Fibroblast of the conjunctiva (primary cell): ENCODE data around the gene ESYT2.

ENCODE experiments used
- DNase-seq: peaks from one replicate; pipeline ENCODE4 v3.0.0-alpha.2; 2010; ENCODE audit warnings: low read depth

The ESYT2 gene

DNA sequence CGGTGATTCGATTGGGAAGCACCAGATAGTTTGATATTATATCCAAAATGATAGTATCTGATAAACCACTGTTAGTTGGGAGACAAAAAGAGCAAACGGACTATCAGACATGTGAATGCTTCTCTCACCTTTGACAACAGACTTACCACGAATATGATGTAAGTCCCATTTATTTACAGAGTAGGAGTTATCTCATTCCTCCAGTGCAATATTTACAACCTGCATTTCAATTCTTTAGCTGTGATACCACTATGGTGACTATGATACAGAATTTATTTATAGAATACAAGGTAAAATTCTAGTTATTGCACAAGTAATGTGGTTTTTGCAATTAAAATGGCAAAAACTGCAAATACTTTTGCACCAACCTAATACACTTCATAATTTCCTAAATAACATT lies 61.6 kb downstream of the ESYT2 start:
- DNase-seq: no peak

DNA sequence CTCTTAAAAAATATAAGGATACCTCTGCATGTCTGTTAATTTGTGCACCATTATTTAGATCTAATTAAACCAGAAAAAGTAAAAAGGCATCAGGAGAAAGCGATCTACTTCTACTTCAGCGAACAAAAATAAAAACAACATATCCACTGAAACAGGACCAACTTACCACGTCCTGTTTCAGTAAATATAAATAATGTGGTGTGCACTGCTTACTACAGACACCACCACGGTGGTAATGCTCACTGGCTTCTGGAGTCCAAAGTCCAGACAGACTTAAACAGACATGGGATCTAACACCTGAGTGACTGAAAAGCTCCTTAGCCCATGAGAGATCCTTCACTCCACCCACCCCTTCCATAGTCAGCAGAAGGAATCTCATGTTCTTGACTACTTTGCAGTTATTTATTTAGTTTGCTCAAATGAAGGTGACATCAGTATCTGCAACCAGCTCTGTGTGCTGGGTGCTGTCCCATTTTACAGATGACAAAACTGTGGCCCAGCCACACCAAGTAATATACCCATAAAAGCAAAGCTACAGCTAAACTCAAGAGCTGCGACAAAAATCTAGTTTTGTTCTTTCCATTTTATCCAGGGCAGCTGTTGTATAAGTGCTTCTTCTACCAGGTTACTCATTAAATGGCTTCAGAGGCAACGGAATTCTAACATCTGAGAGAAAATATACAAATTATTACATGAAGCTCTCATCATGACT lies 62.6 kb downstream of the ESYT2 start:
- DNase-seq: no peak

DNA sequence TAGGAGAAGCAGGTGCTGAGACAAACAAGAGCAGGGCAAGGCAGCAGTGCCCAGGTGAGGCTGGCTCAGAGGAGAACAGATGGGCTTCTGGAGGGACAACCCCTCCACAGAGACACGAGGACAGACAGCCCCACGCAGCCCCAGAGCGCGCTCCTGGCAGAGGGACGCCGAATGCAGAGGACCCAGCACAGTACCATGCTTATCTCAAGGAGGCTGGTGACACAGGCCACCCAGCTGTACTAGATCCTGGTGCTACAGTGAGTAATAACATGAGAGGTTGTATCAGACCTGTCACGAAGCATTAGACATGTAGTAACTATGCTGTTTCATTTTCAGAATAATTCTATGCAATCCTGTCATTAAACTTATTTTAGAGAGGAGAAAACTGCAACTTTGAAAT lies 64.3 kb downstream of the ESYT2 start:
- no peak for DNase-seq

DNA sequence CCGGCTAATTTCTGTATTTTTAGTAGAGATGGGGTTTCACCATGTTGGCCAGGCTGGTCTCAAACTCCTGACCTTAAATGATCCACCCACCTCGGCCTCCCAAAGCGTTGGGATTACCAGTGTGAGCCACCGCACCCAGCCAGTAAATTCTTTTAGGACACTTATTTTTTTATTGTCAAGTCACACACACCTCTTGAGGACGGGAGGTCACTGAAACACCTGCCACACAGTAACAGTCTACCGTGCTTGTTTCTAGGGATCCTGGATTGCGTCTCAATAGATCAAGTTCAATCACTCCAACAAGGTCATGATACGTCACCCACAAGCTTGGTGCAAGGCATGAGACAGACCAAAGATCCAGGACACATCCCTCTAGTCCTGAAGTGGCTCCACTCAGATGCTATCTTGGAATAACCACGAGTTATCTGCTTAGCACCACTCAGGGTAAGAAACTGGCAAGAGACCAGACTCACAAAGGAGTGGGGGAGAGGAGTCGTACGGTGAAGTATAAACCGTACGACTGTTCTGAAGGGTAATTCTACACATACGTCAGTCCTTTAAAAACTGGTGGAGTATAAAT lies 65.8 kb downstream of the ESYT2 start:
- DNase-seq: no peak

DNA sequence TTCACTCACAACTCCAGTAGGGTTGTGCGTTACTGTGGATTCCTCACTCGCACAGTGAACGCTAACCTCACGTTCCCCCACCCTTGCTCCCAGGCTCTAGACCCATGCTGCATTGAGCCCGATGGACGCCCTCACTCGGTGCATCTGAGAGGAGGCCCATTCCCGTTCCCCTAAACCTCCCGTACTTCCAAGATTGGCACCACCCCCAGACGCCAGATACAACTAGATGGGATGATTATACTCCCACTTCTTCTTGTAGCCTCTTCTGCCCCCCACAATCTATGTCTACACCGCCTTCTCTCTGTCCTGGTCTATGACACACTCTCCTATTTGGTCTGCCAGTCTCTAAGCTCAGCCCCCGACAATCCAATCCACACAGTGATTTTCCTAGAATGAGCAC lies 67.4 kb downstream of the ESYT2 start:
- no peak for DNase-seq

DNA sequence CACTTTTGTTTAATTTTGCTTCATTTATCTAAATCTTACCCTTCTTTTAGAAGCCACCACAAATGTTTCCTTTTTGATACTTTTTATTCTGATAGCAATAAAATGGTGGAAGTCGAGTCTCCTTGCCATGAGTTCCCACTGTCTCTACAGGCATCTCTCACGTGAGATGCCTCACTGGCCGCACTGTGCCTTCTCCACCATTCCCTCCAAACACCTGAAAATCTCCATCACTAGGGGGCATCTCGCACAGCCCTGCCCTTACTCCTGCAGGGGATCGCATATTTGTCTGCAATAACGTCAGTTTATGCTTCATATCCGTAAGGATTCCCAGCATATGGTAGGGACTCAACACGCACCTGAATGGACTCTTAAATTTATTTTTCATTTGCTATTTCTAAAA lies 68.4 kb downstream of the ESYT2 start:
- DNase-seq: no peak

DNA sequence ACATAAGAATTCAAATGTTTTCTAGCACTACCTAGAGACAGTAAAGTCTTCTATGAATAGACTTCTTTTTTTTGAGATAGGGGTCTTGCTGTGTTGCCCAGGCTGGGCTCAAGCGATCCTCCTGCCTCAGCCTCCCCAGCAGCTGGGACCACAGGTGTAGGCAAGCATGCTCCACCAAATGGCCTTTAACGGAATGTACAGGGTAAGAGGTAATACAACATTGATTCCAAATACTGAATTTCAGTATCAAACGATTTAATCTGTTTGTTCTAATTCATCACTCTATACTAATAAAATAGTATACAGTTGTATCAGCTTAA lies 68.9 kb downstream of the ESYT2 start:
- DNase-seq: no peak

DNA sequence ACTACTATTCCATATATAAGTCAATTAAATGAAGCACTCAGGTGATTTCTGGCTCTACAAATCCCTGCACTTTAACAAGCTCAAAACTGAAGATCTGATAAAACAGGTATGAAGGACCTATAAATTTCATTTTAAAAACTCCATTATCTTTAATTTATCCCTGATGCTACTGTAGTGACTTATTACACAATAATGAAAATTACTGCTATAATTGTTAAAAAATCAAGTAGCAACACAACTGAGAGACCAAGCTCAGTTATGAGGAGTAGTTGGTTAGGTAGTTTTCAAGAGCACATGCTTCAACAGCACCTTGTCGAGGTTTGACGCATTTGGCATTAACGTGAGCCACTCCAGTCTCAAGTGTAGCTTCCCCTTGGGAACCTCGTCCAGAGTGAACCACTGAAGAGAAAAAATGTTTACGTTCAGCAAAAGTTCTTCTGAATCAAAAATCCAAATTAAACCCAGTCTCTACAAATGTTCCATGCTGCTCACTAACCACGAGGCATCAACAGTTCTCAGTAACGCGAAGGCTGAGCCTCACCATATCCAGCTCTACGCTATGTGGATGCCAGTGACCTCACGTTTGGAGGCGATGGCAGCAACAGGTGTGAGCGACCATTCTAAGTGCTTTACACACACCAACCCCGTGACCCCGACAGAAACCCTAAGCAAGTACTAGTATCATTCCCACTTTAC lies 69.4 kb downstream of the ESYT2 start:
- DNase-seq: no peak

DNA sequence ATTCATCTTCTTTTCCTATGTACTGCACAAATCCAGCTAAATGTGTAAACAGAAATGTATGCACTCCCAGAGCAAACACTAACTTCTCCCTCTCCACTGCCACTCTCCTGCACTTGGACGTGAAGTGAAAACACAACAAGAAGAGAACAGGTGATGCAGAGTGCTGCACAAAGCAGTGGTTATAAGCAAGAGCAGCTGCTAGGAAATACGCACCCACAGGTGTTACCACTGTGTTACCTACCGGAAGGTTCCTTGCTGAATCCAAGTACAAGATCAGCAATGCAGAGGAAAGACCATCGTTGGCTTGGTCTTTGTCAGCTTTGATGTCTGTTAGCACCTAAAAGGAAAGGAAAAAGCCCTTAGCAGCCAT lies 70.1 kb downstream of the ESYT2 start:
- no peak for DNase-seq

DNA sequence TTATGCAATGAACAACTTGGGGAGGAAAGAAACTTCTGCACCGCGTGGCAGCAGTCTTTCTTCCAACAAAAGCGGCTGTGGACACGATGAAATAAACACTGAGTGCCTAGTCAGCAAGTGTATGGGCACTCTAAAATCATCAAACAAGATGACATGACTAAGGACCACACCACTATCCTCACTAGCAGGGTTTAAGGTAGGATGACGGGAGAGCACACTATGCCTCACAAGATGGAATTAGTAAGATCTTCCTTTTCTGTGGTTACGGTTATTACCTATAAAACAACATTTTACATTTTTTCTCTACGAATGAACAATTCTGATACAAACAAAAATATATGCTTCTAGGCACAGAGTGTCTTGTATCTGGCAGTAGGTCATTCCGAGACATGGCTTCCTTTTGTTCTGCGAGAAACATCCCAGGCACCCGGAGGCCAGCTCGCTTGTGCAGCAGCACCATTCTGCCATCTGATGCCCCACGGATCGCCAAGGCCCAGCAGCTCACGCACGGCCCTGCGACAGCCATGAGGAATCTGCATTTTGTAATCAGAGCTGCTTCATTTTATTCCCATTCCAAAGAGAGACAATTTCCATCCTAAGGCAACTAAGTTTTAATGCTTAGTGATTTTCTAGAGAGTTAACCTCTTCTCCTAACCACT lies 70.6 kb downstream of the ESYT2 start:
- DNase-seq: no peak

DNA sequence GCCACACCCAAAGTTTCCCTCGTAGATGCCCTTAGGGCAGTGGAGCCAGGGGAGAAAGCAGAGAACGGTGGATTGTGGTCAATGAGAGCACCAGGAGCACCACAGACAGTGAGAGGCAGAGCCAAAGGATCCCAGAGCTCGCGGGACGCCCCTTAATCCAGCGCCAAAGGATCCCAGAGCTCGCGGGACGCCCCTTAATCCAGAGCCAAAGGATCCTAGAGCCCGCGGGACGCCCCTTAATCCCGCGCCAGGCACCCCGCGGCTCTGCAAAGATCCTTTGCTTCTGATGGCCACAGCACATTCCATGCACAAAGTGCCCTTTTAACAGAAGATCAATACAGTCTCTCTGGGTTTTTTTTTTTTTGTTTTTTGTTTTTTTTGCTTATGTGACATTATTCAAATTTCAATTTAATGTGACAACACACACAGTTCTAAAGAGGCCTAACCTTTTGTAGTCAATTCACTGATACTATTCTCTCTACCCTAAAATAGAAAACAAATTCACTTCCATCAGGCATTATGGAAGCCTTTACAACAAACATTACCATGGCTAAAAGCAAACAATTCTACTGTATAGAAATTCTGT lies 71.8 kb downstream of the ESYT2 start:
- no peak for DNase-seq

DNA sequence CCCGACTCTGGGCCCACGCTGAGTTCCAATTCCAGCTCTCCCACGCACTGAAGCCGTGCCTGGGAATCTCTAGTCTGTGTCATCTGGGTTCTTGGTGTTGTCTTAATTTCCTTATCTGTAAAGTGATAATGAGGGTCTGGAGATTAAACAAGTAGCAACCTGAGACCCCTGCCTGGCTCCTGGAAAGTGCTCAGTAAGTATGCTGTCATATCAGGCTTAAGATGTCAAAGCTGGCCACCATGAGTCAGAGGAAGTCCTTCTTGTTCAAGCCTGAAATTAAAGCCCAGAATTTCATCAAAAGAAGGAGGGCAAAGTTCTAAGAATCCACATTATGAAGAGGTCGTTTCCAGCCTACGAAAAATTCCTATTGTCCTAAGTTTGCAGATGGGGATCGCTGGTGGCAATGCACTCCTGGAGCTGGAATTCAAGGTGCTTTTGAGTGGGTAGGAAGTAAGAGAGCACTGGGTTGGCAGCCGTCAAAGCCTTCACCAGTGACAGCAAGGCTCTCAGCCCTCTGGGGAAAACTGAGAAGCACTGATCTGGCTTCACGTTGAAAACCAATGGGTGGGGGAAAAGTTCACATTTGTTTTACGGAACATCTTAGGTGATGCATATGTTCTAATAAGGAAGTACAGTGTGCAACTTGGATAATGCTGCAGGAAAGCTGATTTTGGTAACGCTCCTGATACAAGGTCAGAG lies 74.4 kb downstream of the ESYT2 start:
- no peak for DNase-seq

DNA sequence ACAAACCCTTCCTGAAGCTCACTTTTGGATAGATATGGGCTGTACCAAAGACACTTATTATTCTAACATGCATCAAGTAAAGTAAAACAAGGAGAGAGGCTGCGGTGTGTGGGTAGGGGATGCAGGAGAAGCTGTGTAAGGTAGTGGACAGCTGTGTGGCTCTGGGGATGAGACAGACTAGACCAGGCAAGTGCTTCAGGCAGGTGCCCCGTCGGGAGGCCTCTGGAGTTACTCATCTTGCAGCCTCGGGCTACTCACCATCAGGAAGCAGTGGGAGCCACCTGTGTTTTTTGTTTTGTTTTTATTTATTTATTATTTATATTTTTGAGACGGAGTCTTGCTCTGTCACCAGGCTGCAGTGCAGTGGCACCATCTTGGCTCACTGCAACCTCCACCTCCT lies 75.4 kb downstream of the ESYT2 start:
- DNase-seq: no peak

DNA sequence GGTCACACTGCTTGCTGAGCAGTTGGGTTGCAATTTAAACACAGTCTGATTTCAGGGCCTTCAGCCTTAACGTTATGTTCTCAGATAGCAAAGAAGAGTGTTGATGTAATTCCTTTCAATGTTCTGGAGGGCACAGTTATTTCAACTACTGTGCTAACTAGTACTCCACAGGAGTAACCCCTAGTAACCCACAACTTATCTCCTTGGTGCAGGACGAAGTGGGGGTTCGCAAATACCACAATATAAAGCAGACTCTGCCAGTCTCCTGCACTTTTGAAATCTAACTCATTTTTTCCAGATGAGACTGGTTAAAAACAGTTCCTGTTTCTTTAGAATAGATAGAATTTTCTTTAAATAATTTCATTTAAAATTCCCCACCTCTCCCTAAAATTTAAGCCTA lies 77.6 kb downstream of the ESYT2 start:
- DNase-seq: no peak

DNA sequence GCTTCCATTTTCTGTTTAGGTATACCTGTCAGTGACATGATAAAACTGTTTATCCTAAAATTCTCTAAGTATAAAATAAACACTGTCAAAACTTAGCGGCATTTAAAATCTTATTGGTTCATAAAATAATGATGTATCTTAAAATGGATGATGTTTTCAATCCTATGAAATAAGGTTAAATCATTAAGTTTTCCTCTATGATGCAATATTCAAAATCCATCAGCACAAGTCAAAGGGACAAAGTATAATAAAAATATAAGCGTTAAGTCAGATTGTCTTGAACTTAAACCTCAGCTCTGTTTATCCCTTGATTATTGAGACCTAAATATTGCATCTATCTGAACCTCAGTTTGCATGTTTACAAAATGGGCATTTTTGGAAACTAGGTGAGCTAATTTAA lies 78.1 kb downstream of the ESYT2 start:
- no peak for DNase-seq

DNA sequence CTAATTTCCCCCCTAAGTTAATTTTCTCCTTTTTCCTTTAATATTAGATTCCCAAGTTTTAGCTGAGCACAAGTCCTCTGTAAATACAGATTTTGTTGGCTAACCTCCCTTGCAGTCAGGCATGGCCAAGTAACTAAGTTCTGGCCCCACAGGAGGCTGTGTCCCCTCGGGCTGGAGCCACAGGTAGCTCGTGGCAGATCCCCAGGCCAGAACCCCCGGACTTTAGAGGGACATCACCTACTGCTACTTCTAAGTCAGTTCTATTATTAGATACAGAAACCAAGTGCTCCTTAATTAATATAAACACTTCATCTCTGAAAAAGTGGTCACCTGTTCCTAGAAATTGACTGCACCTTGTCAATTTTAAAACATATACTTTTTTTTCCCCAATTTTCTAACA lies 78.6 kb downstream of the ESYT2 start:
- DNase-seq: no peak

DNA sequence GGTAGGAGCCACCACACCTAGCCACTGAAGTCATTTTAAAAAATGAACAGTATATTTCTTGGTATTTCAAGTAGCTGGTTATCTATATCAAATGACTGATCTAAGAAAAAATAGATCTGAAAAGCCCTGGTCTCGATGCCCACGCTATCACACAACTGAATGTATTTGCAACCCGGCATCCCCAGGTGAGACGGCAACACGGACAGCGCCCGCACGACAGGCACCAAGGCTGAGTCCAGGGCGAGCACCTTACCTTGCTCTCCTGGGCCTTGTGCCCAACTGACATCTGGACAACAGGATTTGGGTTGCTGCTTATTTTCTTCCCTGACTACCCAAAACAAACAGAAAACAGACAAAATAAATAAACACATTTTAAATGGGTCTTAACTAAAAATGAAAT lies 79.9 kb downstream of the ESYT2 start:
- DNase-seq: no peak

DNA sequence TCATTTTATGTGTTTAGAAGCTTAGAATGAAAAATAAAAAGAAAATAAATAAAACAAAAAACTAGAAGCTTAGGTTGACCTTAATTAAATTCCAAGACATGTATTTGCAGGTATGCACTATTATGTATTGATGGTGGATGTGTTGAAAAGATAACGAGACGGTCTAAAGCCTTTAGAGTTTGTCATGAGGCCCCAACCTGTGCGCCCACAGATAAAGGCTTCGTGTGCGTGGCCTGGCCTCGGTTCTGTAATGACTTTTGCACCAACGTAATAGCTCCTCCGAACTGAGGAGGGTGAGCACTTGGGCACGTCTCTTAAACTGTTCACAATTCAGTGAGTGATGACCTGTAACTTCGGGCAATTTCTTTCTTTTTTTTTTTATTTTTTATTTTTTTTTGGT lies 81.0 kb downstream of the ESYT2 start:
- no peak for DNase-seq

DNA sequence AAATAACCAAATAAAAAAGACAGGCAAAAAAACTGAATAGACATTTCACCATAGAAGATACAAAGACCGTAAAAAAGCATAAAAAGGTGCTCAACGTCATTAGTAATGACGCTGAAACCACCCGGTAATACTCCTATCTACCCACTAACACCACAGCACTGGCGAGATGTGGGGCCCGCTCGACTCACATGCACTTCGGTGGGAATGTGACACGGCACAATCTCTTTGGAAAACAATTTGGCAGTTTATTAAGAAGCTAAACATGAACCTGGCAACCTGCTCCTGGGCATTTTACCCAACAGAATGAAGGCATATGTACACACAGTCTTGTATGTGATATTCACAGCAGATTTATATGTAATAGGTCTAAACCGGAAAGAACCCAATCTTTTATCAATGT lies 81.9 kb downstream of the ESYT2 start:
- DNase-seq: no peak

DNA sequence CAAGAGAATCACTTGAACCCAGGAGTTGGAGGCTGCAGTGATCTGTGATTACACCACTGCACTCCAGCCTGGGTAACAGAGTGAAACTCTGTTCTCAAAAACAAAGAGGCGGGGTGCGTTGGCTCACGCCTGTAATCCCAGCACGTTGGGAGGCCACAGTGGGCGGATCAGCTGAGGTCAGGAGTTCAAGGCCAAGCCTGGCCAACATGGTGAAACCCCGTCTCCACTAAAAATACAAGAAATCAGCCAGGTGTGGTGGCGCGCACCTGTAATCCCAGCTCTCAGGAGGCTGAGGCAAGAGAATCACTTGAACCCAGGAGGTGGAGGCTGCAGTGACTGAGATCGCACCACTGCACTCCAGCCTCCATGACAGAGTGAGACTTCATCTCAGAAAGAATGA lies 82.4 kb downstream of the ESYT2 start:
- DNase-seq: no peak

DNA sequence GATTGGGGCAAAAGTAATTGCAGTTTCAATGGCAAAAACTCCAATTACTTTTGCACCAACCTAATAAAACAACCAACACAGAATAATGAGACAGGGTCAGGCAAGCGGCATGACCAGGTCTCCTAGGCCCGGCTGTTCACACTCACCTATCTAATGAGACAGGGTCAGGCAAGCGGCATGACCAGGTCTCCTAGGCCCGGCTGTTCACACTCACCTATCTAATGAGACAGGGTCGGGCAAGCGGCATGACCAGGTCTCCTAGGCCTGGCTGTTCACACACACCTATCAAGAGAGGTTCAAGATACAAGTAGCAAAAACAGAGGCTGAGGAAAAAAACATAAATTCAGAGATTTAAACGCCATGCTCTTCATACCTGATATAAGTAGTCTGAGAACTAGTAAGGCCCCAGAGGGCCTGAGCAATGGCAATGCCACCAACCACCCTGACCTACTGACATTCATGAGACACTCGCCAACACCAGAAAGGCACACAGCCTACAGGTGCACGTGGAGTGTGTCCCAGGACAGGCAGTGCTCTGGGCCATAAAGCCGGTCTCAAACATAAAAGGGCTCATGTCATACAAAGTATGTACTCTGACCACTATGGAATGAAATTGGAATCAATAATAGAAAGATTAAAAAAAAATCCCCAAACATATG lies 84.1 kb downstream of the ESYT2 start:
- no peak for DNase-seq

DNA sequence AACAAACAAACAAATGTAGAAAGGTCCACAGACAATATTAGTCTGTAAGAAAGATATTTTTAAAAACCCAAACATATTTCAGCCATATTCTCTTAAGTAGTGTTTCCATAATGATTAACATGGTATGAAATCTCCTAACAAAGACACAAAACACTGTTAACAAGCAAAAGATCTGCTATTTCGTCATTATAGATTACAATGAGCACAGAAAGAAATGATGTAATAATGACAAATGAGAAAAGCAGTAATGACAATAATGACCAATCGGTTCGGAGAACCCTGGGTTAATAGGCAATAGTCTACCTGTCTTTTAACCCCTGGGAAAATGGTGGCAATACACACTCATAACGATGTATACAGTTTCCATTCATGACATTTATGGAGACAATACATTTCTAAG lies 85.2 kb downstream of the ESYT2 start:
- DNase-seq: no peak
